Bronchial epithelial cell (primary cell): Measurements from ENCODE around the gene SAG. TPM values are rescaled to one million over a fixed set of nuclear protein-coding genes. Genes with fewer than 3 reads are reported as not detected.
A peak's percentile ranks its signal among the peaks of the same experiment; 100 is the strongest.

Experiments used
- DNase-seq: peaks from one replicate; pipeline ENCODE4 v3.0.0-alpha.2; 2010; ENCODE audit warnings: low read depth
- FAIRE-seq: peaks from 2 replicates; lab custom pipeline; 2011; peaks lifted over from hg19 to GRCh38; lab: Jason Lieb, UNC
- H3K27me3 ChIP-seq: 2 replicates; pipeline ENCODE4 v1.5.1; 2011; ENCODE audit warnings: low read length; ENCODE audit not compliant: control insufficient read depth, insufficient read depth
- H3K36me3 ChIP-seq: 2 replicates; pipeline ENCODE4 v1.5.1; 2011; ENCODE audit warnings: low read length; ENCODE audit not compliant: control insufficient read depth, insufficient read depth
- H3K4me3 ChIP-seq: 2 replicates; pipeline ENCODE4 v1.5.1; 2011; ENCODE audit warnings: mild to moderate bottlenecking, low read depth, low read length, control low read depth
- total RNA-seq: library from RNA; depleted of rRNA; stranded (reverse); fragments of >200 nt; gene quantifications from 2 replicates; pipeline ENCODE4 v1.2.1, GENCODE V29; 2014
- TF ChIP-seq, protein P1 (sequence below): IDR thresholded peaks from 2 replicates; pipeline ENCODE4 v1.5.1; 2011; ENCODE audit warnings: mild to moderate bottlenecking, moderate library complexity, low read length, control low read depth, inconsistent platforms; ENCODE audit not compliant: insufficient read depth, severe bottlenecking

Gene SAG
- total RNA-seq, 1 donor from 2014 or later = not detected

DNA sequence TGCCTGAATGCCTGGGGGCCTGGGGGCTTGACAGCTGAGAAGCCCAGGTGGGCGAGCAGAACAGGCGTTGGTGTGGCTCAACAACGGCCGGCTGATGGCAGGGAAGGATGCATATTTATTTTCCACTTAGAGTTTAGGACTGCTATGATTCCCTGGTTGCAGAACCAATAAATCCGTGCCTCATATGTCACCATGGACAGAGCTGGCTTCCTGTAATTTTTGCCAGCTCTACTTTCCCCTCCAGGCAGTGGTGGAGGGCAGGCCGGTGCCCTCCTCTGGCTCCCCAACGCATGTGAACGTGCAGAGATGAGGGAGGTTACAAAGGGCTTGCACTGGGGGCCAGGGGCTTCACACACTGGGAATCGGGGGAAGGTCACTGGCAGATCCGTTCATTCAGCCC lies 18.2 kb downstream of the SAG start:
- H3K36me3 ChIP-seq = no peaks in the 10 kb centered on the region
- H3K4me3 ChIP-seq = no peak overlapping the region
- DNase-seq = no peak
- no peak for FAIRE-seq
- H3K27me3 ChIP-seq = peaks cover 2% of the 10 kb centered on the region
- TF ChIP-seq, protein P1, sequence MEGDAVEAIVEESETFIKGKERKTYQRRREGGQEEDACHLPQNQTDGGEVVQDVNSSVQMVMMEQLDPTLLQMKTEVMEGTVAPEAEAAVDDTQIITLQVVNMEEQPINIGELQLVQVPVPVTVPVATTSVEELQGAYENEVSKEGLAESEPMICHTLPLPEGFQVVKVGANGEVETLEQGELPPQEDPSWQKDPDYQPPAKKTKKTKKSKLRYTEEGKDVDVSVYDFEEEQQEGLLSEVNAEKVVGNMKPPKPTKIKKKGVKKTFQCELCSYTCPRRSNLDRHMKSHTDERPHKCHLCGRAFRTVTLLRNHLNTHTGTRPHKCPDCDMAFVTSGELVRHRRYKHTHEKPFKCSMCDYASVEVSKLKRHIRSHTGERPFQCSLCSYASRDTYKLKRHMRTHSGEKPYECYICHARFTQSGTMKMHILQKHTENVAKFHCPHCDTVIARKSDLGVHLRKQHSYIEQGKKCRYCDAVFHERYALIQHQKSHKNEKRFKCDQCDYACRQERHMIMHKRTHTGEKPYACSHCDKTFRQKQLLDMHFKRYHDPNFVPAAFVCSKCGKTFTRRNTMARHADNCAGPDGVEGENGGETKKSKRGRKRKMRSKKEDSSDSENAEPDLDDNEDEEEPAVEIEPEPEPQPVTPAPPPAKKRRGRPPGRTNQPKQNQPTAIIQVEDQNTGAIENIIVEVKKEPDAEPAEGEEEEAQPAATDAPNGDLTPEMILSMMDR = no peak

GRCh38 chr2:233326500-233326899 lies 18.9 kb downstream of the SAG start:
- TF ChIP-seq, protein P1 = no peak
- Histone ChIP-seq H3K27me3 (peaks cover 2% of the 10 kb centered on the region), H3K36me3 (no peaks in the 10 kb centered on the region), H3K4me3 (no peak overlapping the region)
- DNase-seq = no peak
- FAIRE-seq = no peak

DNA sequence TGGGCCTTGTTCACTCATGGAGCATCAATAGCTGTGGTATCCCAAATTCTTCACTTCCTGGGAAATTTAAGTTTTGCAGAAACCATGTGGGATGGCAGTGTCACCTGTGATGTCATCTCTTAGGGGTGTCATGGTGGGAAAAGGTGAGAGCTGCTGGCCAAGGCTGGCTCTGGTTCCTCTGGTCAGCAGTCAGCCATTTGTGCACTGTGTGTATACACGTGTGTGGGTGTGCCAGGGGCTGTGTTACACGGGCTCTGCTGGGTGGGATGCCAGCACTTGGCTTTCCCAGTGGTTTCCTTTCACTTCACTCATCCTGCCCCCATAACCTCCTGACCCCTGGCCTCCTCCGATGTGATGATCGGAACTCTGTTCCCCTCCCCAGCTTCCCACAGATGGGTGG lies 21.3 kb downstream of the SAG start:
- H3K27me3 ChIP-seq = peaks cover 2% of the 10 kb centered on the region
- no peak overlapping the region for H3K4me3 ChIP-seq
- TF ChIP-seq, protein P1 = no peak
- DNase-seq (no peak), FAIRE-seq (no peak)
- no peaks in the 10 kb centered on the region for H3K36me3 ChIP-seq

- Histone ChIP-seq H3K27me3 (peaks cover 2% of the 10 kb centered on the region), H3K36me3 (no peaks in the 10 kb centered on the region), H3K4me3 (no peak overlapping the region)
- DNase-seq (no peak), FAIRE-seq (no peak)
- TF ChIP-seq, protein P1 = no peak
Observed at GRCh38 chr2:233329489-233330135, 22.0 kb downstream of the SAG start.

GRCh38 chr2:233331536-233331935 lies 23.9 kb downstream of the SAG start:
- no peaks in the 10 kb centered on the region for H3K36me3 ChIP-seq
- no peak overlapping the region for H3K4me3 ChIP-seq
- H3K27me3 ChIP-seq = peaks cover 2% of the 10 kb centered on the region
- TF ChIP-seq, protein P1 = no peak
- DNase-seq (no peak), FAIRE-seq (peak; percentile 40)

GRCh38 chr2:233332125-233332524 lies 24.5 kb downstream of the SAG start:
- Histone ChIP-seq H3K27me3 (peaks cover 2% of the 10 kb centered on the region), H3K4me3 (no peak overlapping the region), H3K36me3 (no peaks in the 10 kb centered on the region)
- DNase-seq (no peak), FAIRE-seq (no peak)
- TF ChIP-seq, protein P1 = no peak
